GM12878 (cell line): ENCODE results near the gene GTPBP4. TPM values are rescaled to one million over a fixed set of nuclear protein-coding genes. Genes with fewer than 3 reads are reported as not detected.

Experiments
- ASH2L ChIP-seq: fragments of 300-600, 200-600 bp; sonication (generic); IDR thresholded peaks from 2 replicates; pipeline ENCODE4 v1.6.1; 2017; ENCODE audit warnings: low read depth, mild to moderate bottlenecking, borderline replicate concordance
- BMI1 ChIP-seq: fragments of 450-650 bp; IDR thresholded peaks from 2 replicates; pipeline ENCODE4 v1.6.1; 2016; ENCODE audit warnings: mild to moderate bottlenecking, moderate library complexity, borderline replicate concordance
- EP300 ChIP-seq, 2 experiments: fragments of 150-350 bp in 1 of 2; IDR thresholded peaks; 2 replicates each; pipeline ENCODE4 v1.6.1; 2011 to 2012; ENCODE audit warnings: low read depth in 2 of 2, low read length in 2 of 2, borderline replicate concordance in 1 of 2, improper control_type of control experiment in 1 of 2, inconsistent platforms in 1 of 2; ENCODE audit not compliant: control insufficient read depth in 1 of 2
- EZH2 ChIP-seq: IDR thresholded peaks from 2 replicates; pipeline ENCODE4 v1.6.1; 2012; ENCODE audit warnings: low read depth, mild to moderate bottlenecking, control low read depth, inconsistent platforms, low read length, borderline replicate concordance; ENCODE audit not compliant: control insufficient read depth
- FOXK2 ChIP-seq: fragments of 450-650 bp; IDR thresholded peaks from 2 replicates; pipeline ENCODE4 v1.6.1; 2017; ENCODE audit warnings: mild to moderate bottlenecking, moderate library complexity
- HDAC2 ChIP-seq: fragments of 200-600 bp; sonication (generic); IDR thresholded peaks from 2 replicates; pipeline ENCODE4 v1.6.1; 2017
- IKZF2 ChIP-seq, 2 experiments: fragments of 450-650 bp; IDR thresholded peaks; 2 replicates each; pipeline ENCODE4 v1.6.1; 2017; ENCODE audit warnings: mild to moderate bottlenecking in 2 of 2, moderate library complexity in 2 of 2
- IRF4 ChIP-seq: IDR thresholded peaks from 2 replicates; pipeline ENCODE4 v1.6.1; 2011; ENCODE audit warnings: low read depth, low read length
- NBN ChIP-seq: fragments of 450-650 bp; IDR thresholded peaks from 2 replicates; pipeline ENCODE4 v1.6.1; 2016
- NFYA ChIP-seq: IDR thresholded peaks from 2 replicates; pipeline ENCODE4 v1.6.1; 2011; ENCODE audit warnings: low read depth, mild to moderate bottlenecking, low read length, improper control_type of control experiment, borderline replicate concordance
- PAX8 ChIP-seq: fragments of 450-650 bp; IDR thresholded peaks from 2 replicates; pipeline ENCODE4 v1.6.1; 2017; ENCODE audit warnings: mild to moderate bottlenecking, moderate library complexity
- RBBP5 ChIP-seq: fragments of 200-600 bp; sonication (generic); conservative IDR thresholded peaks from 2 replicates; pipeline ENCODE4 v1.6.1; 2016
- SIX5 ChIP-seq: IDR thresholded peaks from 2 replicates; pipeline ENCODE4 v1.6.1; 2011; ENCODE audit warnings: mild to moderate bottlenecking, low read depth, low read length, moderate library complexity; ENCODE audit not compliant: severe bottlenecking
- TCF7 ChIP-seq: IDR thresholded peaks from 2 replicates; pipeline ENCODE4 v1.6.1; 2014; ENCODE audit warnings: antibody characterized with exemption, borderline replicate concordance
- ZNF384 ChIP-seq: IDR thresholded peaks from 2 replicates; pipeline ENCODE4 v1.6.1; 2012; ENCODE audit warnings: low read depth, mild to moderate bottlenecking, low read length, improper control_type of control experiment, borderline replicate concordance
- polyA plus RNA-seq, 11 experiments: library from polyadenylated mRNA; depleted of rRNA in 4 of 11; unstranded in 6 of 11; stranded (reverse) in 5 of 11; fragments of >200 nt; fragmentation: Nextera tagmentation in 4 of 11; fragmentation: Illumina TruSeq in 1 of 11; extraction: Ambion mirVana in 4 of 11; extraction: Trizol in 1 of 11; gene quantifications; 1 replicate in 1 of 11; 2 replicates in 10 of 11; pipeline versions ENCODE4 v1.2.1 to v1.2.3, GENCODE V29; 2011 to 2016; ENCODE audit warnings: inconsistent platforms in 2 of 11, missing spikeins in 2 of 11, low read depth in 1 of 11
- total RNA-seq, 4 experiments: library from RNA; depleted of rRNA in 3 of 4; stranded (reverse); fragments of >200 nt in 3 of 4; fragmentation: Illumina TruSeq in 1 of 4; extraction: Trizol in 1 of 4; gene quantifications; 2 replicates each; pipeline versions ENCODE4 v1.2.1 to v1.2.3, GENCODE V29; 2013 to 2021
- TF ChIP-seq, protein P1 (sequence below): fragments of 450-650 bp; conservative IDR thresholded peaks from 2 replicates; pipeline ENCODE4 v1.6.1; 2017; ENCODE audit warnings: mild to moderate bottlenecking, moderate library complexity
- TF ChIP-seq, protein P2 (sequence below): fragments of 450-650 bp; IDR thresholded peaks from 2 replicates; pipeline ENCODE4 v1.6.1; 2017; ENCODE audit warnings: low read depth, mild to moderate bottlenecking, moderate library complexity
- TF ChIP-seq, protein P3 (sequence below): IDR thresholded peaks from 2 replicates; pipeline ENCODE4 v1.6.1; 2012; ENCODE audit warnings: mild to moderate bottlenecking, low read depth, low read length
- TF ChIP-seq, protein P4 (sequence below): fragments of 450-650 bp; IDR thresholded peaks from 2 replicates; pipeline ENCODE4 v1.6.1; 2017; ENCODE audit warnings: mild to moderate bottlenecking, moderate library complexity

GTPBP4 gene
- total and polyA plus RNA-seq, 10 of the 15 experiments (the other 5 are each of a cell fraction or from before 2014, with no cell fraction given), result 58.5 to 118 (median 71.4) TPM

DNA sequence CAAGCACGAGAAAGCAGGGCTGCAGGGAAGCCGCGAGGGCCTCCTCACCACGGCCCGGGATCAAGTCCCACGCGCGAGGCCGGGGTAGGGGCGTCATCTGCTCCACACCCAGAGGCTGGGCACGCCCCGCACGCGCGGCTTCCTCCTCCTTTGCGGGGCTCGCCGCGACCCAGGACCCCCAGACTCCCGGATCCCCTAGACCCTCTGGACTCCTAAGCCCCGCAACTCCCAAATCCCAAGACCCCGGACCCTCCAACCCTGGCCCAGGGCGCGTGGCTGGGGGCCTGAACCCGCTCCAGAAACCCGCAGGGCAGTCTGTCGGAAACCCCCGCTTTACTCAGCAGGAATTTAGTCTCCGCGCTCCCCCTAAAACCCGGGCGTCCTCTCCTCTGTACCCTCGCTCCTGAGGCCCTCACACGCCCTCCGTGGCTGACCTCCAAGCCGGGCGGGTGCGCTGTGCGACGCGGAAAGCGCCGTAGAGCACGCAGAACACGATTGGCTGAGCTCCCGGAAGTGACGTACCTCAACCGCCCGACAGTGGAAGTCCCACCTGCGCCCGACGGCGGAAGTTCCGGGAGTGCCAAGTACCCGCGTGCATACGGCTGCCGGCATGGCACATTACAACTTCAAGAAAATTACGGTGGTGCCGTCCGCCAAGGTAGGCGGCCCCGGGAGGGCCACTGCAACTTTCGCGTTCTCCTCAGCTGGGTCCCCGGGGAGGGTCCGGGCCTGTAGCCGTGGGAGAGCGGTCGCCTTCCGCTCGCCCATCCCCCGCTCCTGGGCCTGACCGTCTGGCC lies at the start of gene GTPBP4 (continued):
- TF ChIP-seq PAX8, result no peak
- no peak for TF ChIP-seq ASH2L
- TF ChIP-seq BMI1, result no peak
- peak in 1 of 2 experiments; percentile 13; a peak in 1 of 4 replicates for TF ChIP-seq IKZF2 (IDR thresholded peaks at IDR 0.05)
- TF ChIP-seq FOXK2, result no peak
- TF ChIP-seq EP300 (IDR thresholded peaks at IDR 0.05; ENCODE audit: borderline replicate concordance in 1 of 2, control insufficient read depth in 1 of 2, low read depth in 2 of 2, low read length in 2 of 2), result no peak
- peak; percentile 17; the same call in 1 of the 2 replicates for TF ChIP-seq IRF4
- TF ChIP-seq TCF7, result no peak
- peak; percentile 90 for TF ChIP-seq NBN
- TF ChIP-seq ZNF384, result no peak
- no peak for TF ChIP-seq EZH2
- TF ChIP-seq, protein P1, sequence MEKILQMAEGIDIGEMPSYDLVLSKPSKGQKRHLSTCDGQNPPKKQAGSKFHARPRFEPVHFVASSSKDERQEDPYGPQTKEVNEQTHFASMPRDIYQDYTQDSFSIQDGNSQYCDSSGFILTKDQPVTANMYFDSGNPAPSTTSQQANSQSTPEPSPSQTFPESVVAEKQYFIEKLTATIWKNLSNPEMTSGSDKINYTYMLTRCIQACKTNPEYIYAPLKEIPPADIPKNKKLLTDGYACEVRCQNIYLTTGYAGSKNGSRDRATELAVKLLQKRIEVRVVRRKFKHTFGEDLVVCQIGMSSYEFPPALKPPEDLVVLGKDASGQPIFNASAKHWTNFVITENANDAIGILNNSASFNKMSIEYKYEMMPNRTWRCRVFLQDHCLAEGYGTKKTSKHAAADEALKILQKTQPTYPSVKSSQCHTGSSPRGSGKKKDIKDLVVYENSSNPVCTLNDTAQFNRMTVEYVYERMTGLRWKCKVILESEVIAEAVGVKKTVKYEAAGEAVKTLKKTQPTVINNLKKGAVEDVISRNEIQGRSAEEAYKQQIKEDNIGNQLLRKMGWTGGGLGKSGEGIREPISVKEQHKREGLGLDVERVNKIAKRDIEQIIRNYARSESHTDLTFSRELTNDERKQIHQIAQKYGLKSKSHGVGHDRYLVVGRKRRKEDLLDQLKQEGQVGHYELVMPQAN, result peak; percentile 96
- TF ChIP-seq SIX5, result peak; percentile 44
- TF ChIP-seq RBBP5, result no peak
- TF ChIP-seq, protein P2, sequence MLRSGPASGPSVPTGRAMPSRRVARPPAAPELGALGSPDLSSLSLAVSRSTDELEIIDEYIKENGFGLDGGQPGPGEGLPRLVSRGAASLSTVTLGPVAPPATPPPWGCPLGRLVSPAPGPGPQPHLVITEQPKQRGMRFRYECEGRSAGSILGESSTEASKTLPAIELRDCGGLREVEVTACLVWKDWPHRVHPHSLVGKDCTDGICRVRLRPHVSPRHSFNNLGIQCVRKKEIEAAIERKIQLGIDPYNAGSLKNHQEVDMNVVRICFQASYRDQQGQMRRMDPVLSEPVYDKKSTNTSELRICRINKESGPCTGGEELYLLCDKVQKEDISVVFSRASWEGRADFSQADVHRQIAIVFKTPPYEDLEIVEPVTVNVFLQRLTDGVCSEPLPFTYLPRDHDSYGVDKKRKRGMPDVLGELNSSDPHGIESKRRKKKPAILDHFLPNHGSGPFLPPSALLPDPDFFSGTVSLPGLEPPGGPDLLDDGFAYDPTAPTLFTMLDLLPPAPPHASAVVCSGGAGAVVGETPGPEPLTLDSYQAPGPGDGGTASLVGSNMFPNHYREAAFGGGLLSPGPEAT, result peak; percentile 82
- no peak for TF ChIP-seq HDAC2
- TF ChIP-seq, protein P3, sequence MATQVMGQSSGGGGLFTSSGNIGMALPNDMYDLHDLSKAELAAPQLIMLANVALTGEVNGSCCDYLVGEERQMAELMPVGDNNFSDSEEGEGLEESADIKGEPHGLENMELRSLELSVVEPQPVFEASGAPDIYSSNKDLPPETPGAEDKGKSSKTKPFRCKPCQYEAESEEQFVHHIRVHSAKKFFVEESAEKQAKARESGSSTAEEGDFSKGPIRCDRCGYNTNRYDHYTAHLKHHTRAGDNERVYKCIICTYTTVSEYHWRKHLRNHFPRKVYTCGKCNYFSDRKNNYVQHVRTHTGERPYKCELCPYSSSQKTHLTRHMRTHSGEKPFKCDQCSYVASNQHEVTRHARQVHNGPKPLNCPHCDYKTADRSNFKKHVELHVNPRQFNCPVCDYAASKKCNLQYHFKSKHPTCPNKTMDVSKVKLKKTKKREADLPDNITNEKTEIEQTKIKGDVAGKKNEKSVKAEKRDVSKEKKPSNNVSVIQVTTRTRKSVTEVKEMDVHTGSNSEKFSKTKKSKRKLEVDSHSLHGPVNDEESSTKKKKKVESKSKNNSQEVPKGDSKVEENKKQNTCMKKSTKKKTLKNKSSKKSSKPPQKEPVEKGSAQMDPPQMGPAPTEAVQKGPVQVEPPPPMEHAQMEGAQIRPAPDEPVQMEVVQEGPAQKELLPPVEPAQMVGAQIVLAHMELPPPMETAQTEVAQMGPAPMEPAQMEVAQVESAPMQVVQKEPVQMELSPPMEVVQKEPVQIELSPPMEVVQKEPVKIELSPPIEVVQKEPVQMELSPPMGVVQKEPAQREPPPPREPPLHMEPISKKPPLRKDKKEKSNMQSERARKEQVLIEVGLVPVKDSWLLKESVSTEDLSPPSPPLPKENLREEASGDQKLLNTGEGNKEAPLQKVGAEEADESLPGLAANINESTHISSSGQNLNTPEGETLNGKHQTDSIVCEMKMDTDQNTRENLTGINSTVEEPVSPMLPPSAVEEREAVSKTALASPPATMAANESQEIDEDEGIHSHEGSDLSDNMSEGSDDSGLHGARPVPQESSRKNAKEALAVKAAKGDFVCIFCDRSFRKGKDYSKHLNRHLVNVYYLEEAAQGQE, result no peak
- TF ChIP-seq, protein P4, sequence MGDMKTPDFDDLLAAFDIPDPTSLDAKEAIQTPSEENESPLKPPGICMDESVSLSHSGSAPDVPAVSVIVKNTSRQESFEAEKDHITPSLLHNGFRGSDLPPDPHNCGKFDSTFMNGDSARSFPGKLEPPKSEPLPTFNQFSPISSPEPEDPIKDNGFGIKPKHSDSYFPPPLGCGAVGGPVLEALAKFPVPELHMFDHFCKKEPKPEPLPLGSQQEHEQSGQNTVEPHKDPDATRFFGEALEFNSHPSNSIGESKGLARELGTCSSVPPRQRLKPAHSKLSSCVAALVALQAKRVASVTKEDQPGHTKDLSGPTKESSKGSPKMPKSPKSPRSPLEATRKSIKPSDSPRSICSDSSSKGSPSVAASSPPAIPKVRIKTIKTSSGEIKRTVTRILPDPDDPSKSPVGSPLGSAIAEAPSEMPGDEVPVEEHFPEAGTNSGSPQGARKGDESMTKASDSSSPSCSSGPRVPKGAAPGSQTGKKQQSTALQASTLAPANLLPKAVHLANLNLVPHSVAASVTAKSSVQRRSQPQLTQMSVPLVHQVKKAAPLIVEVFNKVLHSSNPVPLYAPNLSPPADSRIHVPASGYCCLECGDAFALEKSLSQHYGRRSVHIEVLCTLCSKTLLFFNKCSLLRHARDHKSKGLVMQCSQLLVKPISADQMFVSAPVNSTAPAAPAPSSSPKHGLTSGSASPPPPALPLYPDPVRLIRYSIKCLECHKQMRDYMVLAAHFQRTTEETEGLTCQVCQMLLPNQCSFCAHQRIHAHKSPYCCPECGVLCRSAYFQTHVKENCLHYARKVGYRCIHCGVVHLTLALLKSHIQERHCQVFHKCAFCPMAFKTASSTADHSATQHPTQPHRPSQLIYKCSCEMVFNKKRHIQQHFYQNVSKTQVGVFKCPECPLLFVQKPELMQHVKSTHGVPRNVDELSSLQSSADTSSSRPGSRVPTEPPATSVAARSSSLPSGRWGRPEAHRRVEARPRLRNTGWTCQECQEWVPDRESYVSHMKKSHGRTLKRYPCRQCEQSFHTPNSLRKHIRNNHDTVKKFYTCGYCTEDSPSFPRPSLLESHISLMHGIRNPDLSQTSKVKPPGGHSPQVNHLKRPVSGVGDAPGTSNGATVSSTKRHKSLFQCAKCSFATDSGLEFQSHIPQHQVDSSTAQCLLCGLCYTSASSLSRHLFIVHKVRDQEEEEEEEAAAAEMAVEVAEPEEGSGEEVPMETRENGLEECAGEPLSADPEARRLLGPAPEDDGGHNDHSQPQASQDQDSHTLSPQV, result no peak
- no peak for TF ChIP-seq NFYA
